SK-N-SH treated with all-trans-retinoic acid at 6 μM for 48 hours (cell line): ENCODE data around the gene PDZD2.
A peak's percentile ranks its signal among the peaks of the same experiment; 100 is the strongest.

Experiments
- ATAC-seq: fragments of 200-7000 bp; cut with Tn5 transposase; 3 replicates; pipeline ENCODE4 v1.9.1; 2020; ENCODE audit warnings: mild to moderate bottlenecking, moderate library complexity
- ARNTL ChIP-seq: fragments of 450-650 bp; formaldehyde crosslinking; IDR thresholded peaks from 2 replicates; pipeline ENCODE4 v1.5.0; 2020; ENCODE audit warnings: low read depth, mild to moderate bottlenecking, moderate library complexity, borderline replicate concordance
- BACH2 ChIP-seq: fragments of 250-450 bp; sonication (Bioruptor Pico); IDR thresholded peaks from 2 replicates; pipeline ENCODE4 v1.9.0; 2021; ENCODE audit warnings: mild to moderate bottlenecking, borderline replicate concordance
- CREB5 ChIP-seq: fragments of 250-450 bp; sonication (Bioruptor Pico); IDR thresholded peaks from 2 replicates; pipeline ENCODE4 v1.5.1; 2020; ENCODE audit warnings: low read depth, mild to moderate bottlenecking, moderate library complexity
- CSDC2 ChIP-seq: fragments of 250-450 bp; sonication (Bioruptor Pico); IDR thresholded peaks from 2 replicates; pipeline ENCODE4 v1.5.0; 2020; ENCODE audit warnings: mild to moderate bottlenecking, moderate library complexity
- CSRNP3 ChIP-seq: fragments of 250-450 bp; sonication (Bioruptor Pico); IDR thresholded peaks from 2 replicates; pipeline ENCODE4 v1.5.1; 2021; ENCODE audit warnings: mild to moderate bottlenecking, moderate library complexity
- ESRRG ChIP-seq: fragments of 250-450 bp; sonication (Bioruptor Pico); IDR thresholded peaks from 2 replicates; pipeline ENCODE4 v1.6.1; 2021; ENCODE audit warnings: mild to moderate bottlenecking
- GLIS3 ChIP-seq: fragments of 250-450 bp; sonication (Bioruptor Pico); IDR thresholded peaks from 2 replicates; pipeline ENCODE4 v1.5.0; 2020; ENCODE audit warnings: mild to moderate bottlenecking, moderate library complexity
- ISL1 ChIP-seq: fragments of 250-450 bp; sonication (Bioruptor Pico); IDR thresholded peaks from 2 replicates; pipeline ENCODE4 v2.1.2; 2022; ENCODE audit warnings: mild to moderate bottlenecking, moderate library complexity
- OSR1 ChIP-seq: fragments of 250-450 bp; sonication (Bioruptor Pico); IDR thresholded peaks from 2 replicates; pipeline ENCODE4 v1.8.0; 2022; ENCODE audit warnings: moderate library complexity, mild to moderate bottlenecking, inconsistent platforms
- PATZ1 ChIP-seq: fragments of 250-450 bp; sonication (Bioruptor Pico); IDR thresholded peaks from 2 replicates; pipeline ENCODE4 v1.8.0; 2020; ENCODE audit warnings: mild to moderate bottlenecking, moderate library complexity, borderline replicate concordance
- POU6F1 ChIP-seq: fragments of 250-450 bp; sonication (Bioruptor Pico); IDR thresholded peaks from 2 replicates; pipeline ENCODE4 v1.8.0; 2021; ENCODE audit warnings: low read depth, mild to moderate bottlenecking, moderate library complexity, borderline replicate concordance
- PPARA ChIP-seq: fragments of 250-450 bp; sonication (Bioruptor Pico); IDR thresholded peaks from 2 replicates; pipeline ENCODE4 v1.5.0; 2020; ENCODE audit warnings: mild to moderate bottlenecking, borderline replicate concordance
- TCF4 ChIP-seq: fragments of 250-450 bp; sonication (Bioruptor Pico); IDR thresholded peaks from 2 replicates; pipeline ENCODE4 v1.8.0; 2021; ENCODE audit warnings: mild to moderate bottlenecking, moderate library complexity, borderline replicate concordance
- TOX ChIP-seq: fragments of 250-450 bp; sonication (Bioruptor Pico); IDR thresholded peaks from 2 replicates; pipeline ENCODE4 v1.8.0; 2021; ENCODE audit warnings: mild to moderate bottlenecking, moderate library complexity, borderline replicate concordance
- TSHZ2 ChIP-seq: fragments of 250-450 bp; sonication (Bioruptor Pico); IDR thresholded peaks from 2 replicates; pipeline ENCODE4 v1.5.0; 2020; ENCODE audit warnings: mild to moderate bottlenecking, moderate library complexity
- ZC3H10 ChIP-seq: fragments of 250-450 bp; sonication (Bioruptor Pico); IDR thresholded peaks from 2 replicates; pipeline ENCODE4 v1.5.1; 2021; ENCODE audit warnings: mild to moderate bottlenecking, moderate library complexity
- ZFP3 ChIP-seq: fragments of 250-450 bp; sonication (Bioruptor Pico); IDR thresholded peaks from 2 replicates; pipeline ENCODE4 v1.5.0; 2020; ENCODE audit warnings: mild to moderate bottlenecking, moderate library complexity
- ZNF565 ChIP-seq: fragments of 450-650 bp; formaldehyde crosslinking; conservative IDR thresholded peaks from 2 replicates; pipeline ENCODE4 v1.5.0; 2020; ENCODE audit warnings: low read depth, mild to moderate bottlenecking, moderate library complexity
- ZNF70 ChIP-seq: fragments of 450-650 bp; formaldehyde crosslinking; IDR thresholded peaks from 2 replicates; pipeline ENCODE4 v1.5.0; 2020; ENCODE audit warnings: mild to moderate bottlenecking, moderate library complexity
- ZNF8 ChIP-seq: fragments of 450-650 bp; formaldehyde crosslinking; IDR thresholded peaks from 2 replicates; pipeline ENCODE4 v1.5.0; 2020; ENCODE audit warnings: mild to moderate bottlenecking, moderate library complexity

PDZD2 gene

GRCh38 chr5:31944684-31945445 lies 305.9 kb downstream of the PDZD2 start:
- ATAC-seq, result peak; percentile 69; the same call in 2 of the 3 replicates
- peak; percentile 96 for TF ChIP-seq TCF4 (CRISPR knock-in tag)
- TF ChIP-seq TSHZ2, result peak; percentile 54; the same call in 1 of the 2 replicates
- TF ChIP-seq BACH2 (CRISPR knock-in tag), result no peak
- no peak for TF ChIP-seq ZNF8
- no peak for TF ChIP-seq TOX
- TF ChIP-seq PPARA, result no peak
- no peak for TF ChIP-seq GLIS3 (CRISPR knock-in tag)

- no peak for ATAC-seq
- TF ChIP-seq ARNTL (CRISPR knock-in tag) (no peak), ESRRG (no peak)
- TF ChIP-seq, all 23 proteins: peak for 0
These were observed 309.1 kb downstream of the PDZD2 start for GRCh38 chr5:31948006-31948405.

- TF ChIP-seq ISL1 (CRISPR knock-in tag) (peak; percentile 61), ARNTL (CRISPR knock-in tag) (no peak)
- no peak for ATAC-seq
These were observed 313.1 kb downstream of the PDZD2 start for GRCh38 chr5:31952067-31952466.

GRCh38 chr5:31954091-31954490 lies 315.2 kb downstream of the PDZD2 start:
- no peak for ATAC-seq
- no peak for TF ChIP-seq PATZ1
- TF ChIP-seq ESRRG, result no peak
- no peak for TF ChIP-seq CSRNP3 (CRISPR knock-in tag)
- no peak for TF ChIP-seq ZC3H10 (CRISPR knock-in tag)
- TF ChIP-seq, all 23 proteins: peak for 0

GRCh38 chr5:31957151-31957550 lies 318.2 kb downstream of the PDZD2 start:
- no peak for ATAC-seq
- TF ChIP-seq TSHZ2 (no peak), TOX (no peak), ARNTL (CRISPR knock-in tag) (no peak), CREB5 (no peak), CSDC2 (CRISPR knock-in tag) (no peak), OSR1 (CRISPR knock-in tag) (no peak), POU6F1 (no peak), TCF4 (CRISPR knock-in tag) (no peak), ZFP3 (CRISPR knock-in tag) (no peak), ZNF565 (CRISPR knock-in tag) (no peak), PPARA (no peak), ESRRG (no peak), GLIS3 (CRISPR knock-in tag) (no peak), ZNF8 (no peak), ZNF70 (no peak)
